ENCODE results near the gene TXNL1. TPM values are rescaled to one million over a fixed set of nuclear protein-coding genes. Genes with fewer than 3 reads are reported as not detected.

The TXNL1 gene
- total and polyA plus RNA-seq, 2 of the 8 experiments (the other 6 are each of a cell fraction or from before 2014, with no cell fraction given), result 35.1 to 85.8 TPM

GRCh38 chr18:56565046-56565445 is 73.3 kb downstream of the TXNL1 start:
- no peak overlapping the region for H2AK5ac ChIP-seq (ENCODE audit: low read depth, low read length)
- 94% methylated on average over 6 of the region's 6 CpGs; no CpG with 5 or more reads in 1 of the 2 experiments for WGBS, 2 experiments (ENCODE audit: extremely low coverage in 1 of 2, insufficient coverage in 1 of 2, insufficient read length in 1 of 2, insufficient replicate concordance in 2 of 2, low coverage in 1 of 2, low lambda C conversion rate in 2 of 2, missing lambda C conversion rate in 1 of 2)
- CTCF ChIA-PET (ENCODE audit: partially characterized antibody), result interaction anchor here (0.7 to 4.2 kb wide), 9 partner anchors 9 to 413 kb away, joined by 3 to 22 read pairs (median 6); no protein-coding TSS in a partner anchor

More at GRCh38 chr18:56565046-56565445, 73.3 kb downstream of the TXNL1 start:
- DNase-seq (ENCODE audit: low read depth in 1 of 2, low spot score in 2 of 2) (no peak), FAIRE-seq (no peak)
- Histone ChIP-seq H2BK12ac (ENCODE audit: low read depth, low read length) (no peak overlapping the region), H3K14ac (ENCODE audit: insufficient read length) (no peak overlapping the region), H3K4ac (replicated peaks; ENCODE audit: insufficient read length, low read depth, low read length) (no peak overlapping the region), H3K79me2 (ENCODE audit: control insufficient read depth in 1 of 2, insufficient read depth in 2 of 2, low read length in 2 of 2) (no peaks in the 10 kb centered on the region), H3K9me3 (ENCODE audit: insufficient read depth in 2 of 2, low read depth in 1 of 2, low read length in 1 of 2) (no peaks in the 10 kb centered on the region), H3K79me1 (ENCODE audit: low read depth, low read length) (no peaks in the 10 kb centered on the region), H3K36me3 (ENCODE audit: control insufficient read depth in 2 of 4, insufficient read depth in 4 of 4, low read length in 3 of 4) (no peaks in the 10 kb centered on the region), H3K56ac (replicated peaks; ENCODE audit: insufficient read length, low read depth, low read length) (no peak overlapping the region), H2BK120ac (replicated peaks; ENCODE audit: low read depth, low read length) (no peak overlapping the region), H4K20me1 (replicated peaks in 1 of 2; ENCODE audit: control insufficient read depth in 1 of 2, insufficient read depth in 2 of 2, low read length in 2 of 2) (no peaks in the 10 kb centered on the region), H3K27ac (ENCODE audit: low read depth, low read length) (no peak overlapping the region), H3K27me3 (replicated peaks in 1 of 4; ENCODE audit: control insufficient read depth in 3 of 4, extremely low read depth in 1 of 4, insufficient read depth in 3 of 4, low read length in 3 of 4) (no peaks in the 10 kb centered on the region), H3K9ac (replicated peaks in 1 of 4; ENCODE audit: extremely low read depth in 1 of 4, low read depth in 3 of 4, low read length in 3 of 4) (no peak overlapping the region), H3K23me2 (ENCODE audit: low read depth, low read length) (no peaks in the 10 kb centered on the region), H3K4me1 (replicated peaks in 1 of 4; ENCODE audit: control insufficient read depth in 3 of 4, insufficient read depth in 4 of 4, low read length in 3 of 4) (no peaks in the 10 kb centered on the region; a peak in 3 of 7 replicates), H4K5ac (ENCODE audit: insufficient read length, low read depth, low read length) (no peak overlapping the region), H3K18ac (ENCODE audit: extremely low read depth, low read length) (no peak overlapping the region), H2AFZ (ENCODE audit: low read length) (no peak overlapping the region), H4K8ac (ENCODE audit: extremely low read depth, insufficient read depth, low read length) (no peak overlapping the region), H2BK20ac (ENCODE audit: low read length) (no peak overlapping the region), H3K4me2 (ENCODE audit: insufficient read depth in 1 of 2, low read depth in 2 of 2, low read length in 2 of 2) (no peak overlapping the region), H3K23ac (ENCODE audit: insufficient read length) (no peak overlapping the region), H2BK5ac (ENCODE audit: low read depth, low read length) (no peak overlapping the region), H3K4me3 (ENCODE audit: extremely low read depth in 1 of 4, insufficient read depth in 2 of 4, low read depth in 3 of 4, low read length in 4 of 4) (no peak overlapping the region), H2BK15ac (ENCODE audit: low read length) (no peak overlapping the region), H4K91ac (replicated peaks; ENCODE audit: insufficient read length, low read length) (no peak overlapping the region)
- no peak for TF ChIP-seq EZH2 (IDR thresholded peaks at IDR 0.05; ENCODE audit: low read depth, low read length, severe bottlenecking)
- TF ChIP-seq RNF2 (IDR thresholded peaks at IDR 0.05; ENCODE audit: borderline replicate concordance, low read depth, low read length, missing control alignments, poor library complexity, severe bottlenecking), result no peak
- TF ChIP-seq RXRA (IDR thresholded peaks at IDR 0.05; ENCODE audit: insufficient read depth, low read depth, low read length), result no peak
- TF ChIP-seq JUND (IDR thresholded peaks at IDR 0.05; ENCODE audit: low read length), result no peak
- no peak for TF ChIP-seq POLR2A (IDR thresholded peaks at IDR 0.05; ENCODE audit: control extremely low read depth in 1 of 2, low read depth in 2 of 2, low read length in 2 of 2)
- POLR2A ChIA-PET (ENCODE audit: partially characterized antibody), result no interaction called here

All from H1 (cell line).